ENCODE data around the gene TAF5L.
"Not testable (repeated sequence)": the region's sequence is repeated elsewhere in the genome, so short reads cannot be mapped to it uniquely, and the experiment has no call there.

The TAF5L gene

DNA sequence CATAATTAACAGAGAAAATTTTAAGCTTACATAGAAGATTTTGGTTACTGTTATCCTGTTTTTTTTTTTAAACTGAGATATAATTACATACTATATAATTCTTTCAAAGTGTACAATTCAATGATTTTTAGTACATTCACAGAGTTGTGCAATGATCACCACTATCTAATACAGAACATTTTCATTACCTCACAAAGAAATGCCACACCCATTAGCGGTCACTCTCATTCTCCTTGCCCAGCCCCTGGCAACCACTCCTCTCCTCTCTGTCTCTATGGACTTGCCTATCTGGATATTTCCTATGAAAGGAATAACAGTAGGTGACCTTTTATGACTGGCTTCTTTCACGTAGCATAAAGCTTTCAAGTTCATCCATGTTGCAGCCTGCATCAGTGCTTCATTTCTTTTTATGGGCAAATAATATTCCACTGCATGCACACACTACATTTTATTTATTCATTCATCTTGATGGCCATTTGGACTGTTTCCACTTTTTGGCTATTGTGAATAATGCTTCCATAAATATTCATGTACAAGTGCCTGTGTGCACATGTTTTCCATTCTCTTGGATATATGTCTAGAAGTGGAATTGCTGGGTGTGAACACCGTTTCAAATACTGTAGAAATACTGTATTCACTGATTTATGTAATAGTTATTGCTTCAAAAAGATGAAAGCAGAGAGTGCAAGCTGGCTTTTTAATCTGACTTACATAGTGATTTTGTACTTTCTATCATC is 26.5 kb downstream of the TAF5L start:
- DNase-seq = no peak

DNA sequence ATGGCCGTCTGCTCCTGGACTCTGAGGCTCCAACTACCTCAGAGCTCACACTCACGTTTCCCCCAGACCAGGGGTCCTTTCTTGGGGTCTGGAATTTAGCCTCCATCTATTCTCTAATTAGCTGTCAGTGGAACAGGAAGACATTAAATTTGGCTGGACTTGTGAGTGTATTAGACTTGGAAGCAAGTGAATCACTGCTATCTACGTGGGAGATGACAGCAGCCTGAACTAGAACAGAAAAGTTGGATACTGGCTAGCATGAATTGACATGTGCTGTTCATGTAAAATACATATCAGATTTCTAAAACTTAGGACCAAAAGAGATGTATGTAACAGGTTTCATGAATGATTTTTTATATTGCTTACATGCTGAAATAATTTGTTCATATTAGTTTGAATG is 28.0 kb downstream of the TAF5L start:
- DNase-seq = no peak

DNA sequence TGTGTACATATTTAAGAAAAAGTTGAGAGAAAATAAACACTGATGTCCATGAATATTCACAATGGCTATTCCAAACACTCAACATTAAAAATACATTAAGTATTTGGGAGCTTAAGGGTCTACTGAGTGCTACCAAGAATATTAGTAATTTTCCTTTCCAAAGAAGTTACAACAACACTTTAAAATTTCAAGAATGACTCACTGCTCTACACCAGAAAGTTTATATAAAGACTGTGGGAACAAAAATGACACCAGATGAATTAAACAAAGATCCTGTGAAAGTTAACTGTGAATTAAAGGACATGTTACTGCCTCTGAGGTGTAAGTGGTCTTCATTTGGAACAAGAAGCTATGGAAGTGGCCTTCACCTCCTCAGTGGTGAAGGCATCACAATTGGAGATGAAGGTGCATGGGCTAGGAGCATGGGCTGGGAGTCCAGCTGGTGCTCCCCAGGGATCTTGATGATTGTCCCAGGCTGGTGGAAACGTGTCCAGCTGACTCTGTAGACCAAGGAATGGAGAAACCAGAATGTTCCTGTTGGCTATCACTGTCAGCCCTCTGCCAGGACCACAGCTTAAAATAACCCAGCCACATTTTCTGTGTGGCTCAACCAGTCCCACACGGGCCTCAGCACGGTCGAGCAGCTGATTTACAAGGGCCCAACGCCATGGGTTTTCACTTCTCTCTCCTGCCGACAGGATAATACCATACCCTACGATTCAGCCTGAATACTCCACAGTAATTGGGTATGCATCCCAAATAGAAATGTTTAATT is 28.8 kb downstream of the TAF5L start:
- DNase-seq = no peak

DNA sequence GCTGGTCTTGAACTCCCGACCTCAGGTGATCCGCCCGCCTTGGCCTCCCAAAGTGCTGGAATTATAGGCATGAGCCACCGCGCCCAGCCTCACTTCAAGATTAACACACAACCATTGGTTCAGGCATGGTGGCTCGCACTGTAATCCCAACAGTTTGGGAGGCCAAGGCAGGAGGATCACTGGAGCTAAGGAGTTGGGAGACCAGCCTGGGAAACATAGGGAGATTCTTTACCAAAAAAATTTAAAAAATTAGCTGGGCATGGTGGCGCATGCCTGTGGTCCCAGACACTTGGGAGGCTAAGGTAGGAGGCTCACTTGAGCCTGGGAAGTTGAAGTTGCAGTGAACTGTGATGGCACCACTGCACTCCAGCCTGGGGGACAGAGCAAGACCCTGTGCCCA is 30.0 kb downstream of the TAF5L start:
- not testable (repeated sequence) for DNase-seq

DNA sequence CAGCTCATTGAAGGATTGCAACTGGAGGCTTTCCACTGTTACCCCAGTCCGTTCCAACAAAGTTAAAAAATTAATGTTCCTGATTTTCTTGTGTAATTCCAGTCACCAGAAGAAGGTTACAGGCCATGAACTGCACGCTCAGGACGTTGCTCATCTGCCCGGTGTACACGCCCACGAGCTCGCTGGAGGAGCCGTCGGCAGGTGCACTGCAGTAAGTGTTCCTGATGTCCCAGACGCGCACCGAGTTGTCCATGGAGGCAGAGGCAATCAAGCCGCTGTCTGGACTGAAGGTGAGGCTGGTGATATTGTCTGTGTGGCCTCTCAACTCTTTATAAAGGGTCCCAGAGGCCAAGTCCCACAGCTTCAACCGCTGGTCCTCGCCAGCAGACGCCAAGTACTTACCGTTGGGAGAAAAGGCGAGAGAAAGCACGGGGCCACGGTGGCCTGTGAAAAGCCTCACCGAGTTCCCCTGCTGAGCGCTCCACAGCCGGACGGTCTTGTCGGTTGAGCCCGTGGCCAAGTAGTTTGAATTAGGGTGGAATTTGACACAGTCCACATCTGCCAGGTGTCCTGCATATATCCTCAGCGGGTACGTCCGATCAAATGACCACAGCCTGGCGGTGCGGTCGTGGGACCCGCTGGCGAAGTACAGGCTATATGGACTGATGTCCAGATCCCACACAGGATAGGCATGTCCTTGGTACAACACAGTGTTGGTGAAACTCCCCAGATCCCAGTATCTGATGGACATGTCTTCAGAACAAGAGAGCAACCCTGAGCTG is 31.5 kb downstream of the TAF5L start:
- DNase-seq = no peak

DNA sequence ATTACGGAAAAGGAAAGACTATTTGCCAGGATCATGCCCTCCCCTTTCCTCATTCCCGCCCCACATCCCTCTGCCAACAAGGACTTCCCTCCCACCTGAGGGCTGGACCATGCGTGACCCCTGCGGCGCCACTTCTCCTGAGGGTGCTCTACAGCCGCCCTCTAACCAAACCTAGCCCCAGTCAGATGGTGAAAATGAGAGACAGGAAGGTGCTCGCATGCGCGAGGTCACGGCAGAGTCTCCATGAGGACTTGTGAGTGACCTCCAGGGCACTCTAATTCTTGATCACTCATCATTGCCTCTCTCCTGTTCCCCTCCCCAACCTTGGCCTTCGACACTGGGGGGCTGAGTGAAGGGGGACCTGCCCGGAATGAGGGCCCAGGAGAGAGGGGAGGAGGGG is 32.1 kb downstream of the TAF5L start:
- DNase-seq = no peak

DNA sequence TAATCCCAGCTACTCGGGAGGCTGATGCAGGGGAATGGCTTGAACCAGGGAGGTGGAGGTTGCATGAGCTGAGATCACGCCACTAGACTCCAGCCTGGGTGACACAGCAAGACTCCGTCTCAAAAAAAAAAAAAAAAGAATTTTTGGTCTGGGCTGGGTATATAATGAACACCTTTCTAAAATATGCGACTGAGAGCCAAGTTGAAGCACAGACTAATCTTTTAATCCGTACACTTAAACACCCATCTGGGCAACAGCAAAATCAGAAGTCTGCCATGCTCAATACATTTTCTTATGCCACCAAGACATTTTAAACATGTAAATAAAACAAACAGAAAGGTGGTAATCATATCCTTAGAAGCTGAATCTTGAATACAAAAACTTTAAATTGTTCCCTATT is 35.8 kb downstream of the TAF5L start:
- no peak for DNase-seq

DNA sequence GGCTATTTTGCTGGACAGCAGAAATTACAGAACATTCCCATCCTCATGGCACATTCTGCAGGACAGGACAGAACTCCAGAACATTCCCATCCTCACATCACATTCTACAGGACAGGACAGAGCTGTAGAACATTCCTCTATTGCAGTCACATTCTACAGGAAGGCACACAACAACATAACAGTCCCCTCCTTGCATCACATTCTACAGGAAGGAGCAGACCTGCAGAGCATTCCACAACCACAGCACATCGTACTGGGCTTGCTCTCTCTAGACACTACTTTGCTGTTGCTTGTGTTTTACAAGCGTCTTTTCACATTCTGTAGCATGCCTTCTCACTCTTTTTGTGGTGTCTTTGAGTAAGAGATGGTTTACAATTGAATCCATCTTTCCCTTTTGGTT is 40.6 kb downstream of the TAF5L start:
- DNase-seq = no peak

DNA sequence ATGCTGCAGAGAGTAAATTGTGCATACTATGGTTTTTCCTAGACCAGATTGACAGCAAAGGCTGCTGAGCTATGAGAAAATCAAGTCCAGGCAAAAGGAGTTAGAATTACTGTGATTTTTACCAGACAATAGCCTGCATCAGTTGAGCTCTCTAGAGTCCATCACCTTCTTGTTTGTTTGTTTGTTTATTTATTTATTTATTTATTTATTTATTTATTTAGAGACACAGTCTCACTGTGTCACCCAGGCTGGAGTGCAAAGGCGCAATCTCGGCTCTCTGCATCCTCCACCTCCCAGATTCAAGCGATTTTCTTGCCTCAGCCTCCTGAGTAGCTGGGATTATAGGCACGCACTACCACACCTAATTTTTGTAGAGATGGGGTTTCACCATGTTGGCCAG is 43.2 kb downstream of the TAF5L start:
- no peak for DNase-seq

DNA sequence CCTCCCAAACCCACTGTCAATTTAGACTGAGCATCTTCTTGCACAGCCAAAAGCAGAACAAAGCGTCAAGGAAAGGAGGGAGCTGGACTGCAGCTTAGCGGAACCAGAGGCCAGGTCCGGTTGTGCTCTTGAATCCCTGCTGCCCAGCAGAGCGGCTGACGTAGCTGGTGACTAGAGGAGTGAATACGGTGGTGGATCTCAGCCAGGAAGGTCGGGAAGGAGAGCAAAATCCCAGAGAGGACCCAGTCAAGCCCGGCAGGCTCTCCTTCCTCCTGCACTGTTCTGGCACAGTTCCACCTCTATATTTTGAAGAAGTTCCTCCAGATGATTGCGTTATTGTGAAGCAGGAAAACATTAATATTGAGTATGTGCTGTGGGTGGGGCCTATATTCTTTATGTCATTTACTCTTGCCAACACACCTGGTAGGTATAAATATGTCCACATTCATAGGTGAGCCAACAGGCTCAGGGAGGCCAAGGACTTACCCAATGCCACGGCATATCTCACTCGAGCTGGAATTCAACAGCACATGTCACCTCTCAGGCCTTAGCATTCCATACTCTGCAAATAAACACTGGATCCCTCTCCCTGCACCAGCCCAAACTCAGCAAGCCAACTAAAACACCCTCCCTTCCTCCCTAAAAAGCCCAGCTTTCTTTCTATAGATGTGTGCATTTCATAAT is 43.8 kb downstream of the TAF5L start:
- no peak for DNase-seq

DNA sequence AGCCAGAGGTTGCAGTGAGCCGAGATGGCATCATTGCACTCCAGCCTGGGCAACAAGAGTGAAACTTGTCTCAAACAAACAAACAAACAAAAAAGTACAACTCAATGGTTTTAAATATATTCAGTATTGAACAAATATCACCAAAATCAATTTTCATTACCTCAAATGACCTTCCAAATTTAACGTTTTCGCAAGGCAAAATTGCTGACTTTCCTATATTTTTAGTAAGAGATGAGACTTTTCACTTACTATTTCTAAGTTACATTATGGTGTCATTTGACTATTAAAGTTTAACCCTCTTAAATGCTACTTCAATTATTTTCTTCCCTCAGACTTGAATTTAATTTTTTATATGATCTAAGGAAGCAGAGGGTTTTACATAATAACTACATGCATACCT is 44.4 kb downstream of the TAF5L start:
- no peak for DNase-seq

DNA sequence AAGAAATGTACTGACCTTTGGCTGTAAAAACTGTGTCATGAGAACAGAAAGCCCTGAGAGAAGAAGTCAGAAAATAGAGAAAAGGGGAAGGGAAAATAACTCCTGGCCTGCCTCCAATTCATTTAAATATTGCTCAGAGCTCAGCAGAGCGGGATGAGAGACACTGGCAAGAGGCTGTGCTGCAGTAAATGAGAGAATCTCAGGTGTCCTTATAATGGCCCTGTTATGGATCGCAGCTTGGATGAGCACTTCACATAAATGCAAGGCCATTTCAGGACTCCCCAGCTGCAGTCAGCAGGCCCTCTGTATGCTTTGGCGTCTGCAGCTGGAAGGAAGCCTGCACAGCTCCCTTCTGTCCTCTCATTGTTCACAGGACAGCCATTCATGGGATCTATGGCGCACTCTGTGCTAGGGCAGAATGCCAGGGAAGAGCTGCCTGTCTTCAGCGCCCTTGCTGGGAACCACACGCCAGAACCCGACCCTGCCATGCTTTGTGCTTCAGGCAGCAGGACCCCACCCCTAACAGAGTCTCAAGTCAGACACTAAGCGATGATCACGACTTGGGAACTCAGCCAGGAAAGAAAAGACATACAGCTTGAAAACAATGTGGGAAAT is 46.8 kb downstream of the TAF5L start:
- no peak for DNase-seq

DNA sequence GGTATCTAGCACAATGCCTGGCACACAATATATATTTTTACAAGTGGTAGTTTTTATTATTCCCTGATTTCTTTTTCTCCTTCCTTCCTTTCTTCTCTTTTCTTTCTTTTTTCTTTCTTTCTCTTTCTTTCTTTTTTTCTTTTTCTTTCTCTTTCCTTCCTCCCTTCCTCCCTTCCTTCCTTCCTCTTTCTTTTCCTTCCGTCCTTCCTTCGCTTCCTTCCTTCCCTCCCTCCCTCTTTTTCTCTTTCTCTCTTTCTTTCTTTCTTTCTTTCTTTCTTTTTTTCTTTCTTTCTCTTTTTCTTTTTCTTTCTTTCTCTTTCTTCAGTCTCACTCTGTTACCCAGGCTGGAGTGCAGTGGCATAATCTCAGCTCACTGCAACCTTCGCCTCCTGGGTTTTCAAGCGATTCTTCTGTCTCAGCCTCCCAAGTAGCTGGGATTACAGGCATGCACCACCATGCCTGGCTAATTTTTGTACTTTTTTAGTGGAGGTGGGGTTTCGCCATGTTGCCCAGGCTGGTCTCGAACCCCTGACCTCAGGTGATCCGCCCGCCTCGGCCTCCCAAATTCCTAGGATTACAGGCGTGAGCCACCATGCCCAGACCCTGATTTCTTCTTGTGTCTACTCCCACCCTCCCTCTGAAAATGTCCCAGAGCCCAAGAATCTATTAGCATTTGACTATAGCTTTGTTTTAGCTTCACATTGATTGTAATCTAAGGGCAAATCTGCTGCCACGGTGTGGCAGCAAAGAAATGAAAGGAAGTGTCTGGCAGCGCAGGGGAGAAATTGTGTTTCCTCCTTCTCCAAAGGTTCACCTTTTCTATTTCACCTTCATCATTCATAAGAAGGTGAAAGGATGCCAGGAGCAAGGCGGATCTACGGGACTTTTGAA is 47.5 kb downstream of the TAF5L start:
- DNase-seq = no peak

DNA sequence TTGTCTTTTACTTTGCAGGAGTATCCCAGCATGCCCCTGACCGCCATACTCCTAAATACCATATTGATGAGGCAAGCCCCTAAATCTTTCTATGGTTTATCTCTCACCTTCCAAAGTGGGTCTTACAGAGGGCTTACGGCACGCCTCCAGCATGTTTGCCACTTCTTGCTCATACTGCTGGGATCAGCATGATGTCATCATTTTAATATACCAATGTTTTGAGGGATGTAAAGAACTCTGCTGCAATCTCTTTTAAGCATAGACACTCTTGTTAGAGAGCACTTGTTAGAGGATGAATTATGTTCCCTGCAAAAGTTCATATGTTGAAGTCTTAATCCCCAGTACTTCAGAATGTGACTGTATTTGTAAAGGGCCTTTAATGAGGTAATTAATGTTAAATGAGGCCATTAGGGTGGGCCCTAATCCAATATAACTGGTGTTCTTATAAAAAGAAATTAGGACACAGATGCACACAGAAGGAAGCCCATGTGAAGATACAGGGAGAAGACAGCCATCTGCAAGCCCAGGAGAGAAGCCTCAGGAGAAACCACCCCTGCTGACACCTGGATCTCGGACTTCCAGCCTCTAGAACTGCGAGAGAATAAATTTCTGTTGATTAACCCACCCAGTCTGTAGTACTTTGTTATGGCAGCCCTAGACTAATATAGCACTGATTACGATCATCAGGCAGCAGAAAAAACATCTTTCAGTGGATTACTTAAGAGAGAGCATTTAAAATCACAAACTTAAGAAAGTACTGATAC is 51.1 kb downstream of the TAF5L start:
- DNase-seq = no peak

DNA sequence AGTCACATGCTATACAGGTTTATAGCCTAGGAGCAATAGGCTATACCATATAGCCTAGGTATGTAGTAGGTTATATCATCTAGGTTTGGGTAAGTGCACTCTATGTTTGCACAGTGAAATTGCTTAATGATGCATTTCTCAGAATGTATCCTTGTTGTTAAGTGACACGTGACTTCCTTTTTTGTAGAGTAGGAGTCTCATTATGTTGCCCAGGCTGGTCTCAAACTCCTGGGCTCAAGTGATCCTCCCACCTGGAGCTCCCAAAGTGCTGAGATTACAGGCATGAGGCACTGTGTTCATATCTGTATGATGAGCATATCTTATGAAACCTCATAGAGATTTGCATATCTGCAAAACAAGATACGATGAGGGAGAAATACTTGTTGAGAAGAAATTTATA is 53.6 kb downstream of the TAF5L start:
- DNase-seq = no peak

DNA sequence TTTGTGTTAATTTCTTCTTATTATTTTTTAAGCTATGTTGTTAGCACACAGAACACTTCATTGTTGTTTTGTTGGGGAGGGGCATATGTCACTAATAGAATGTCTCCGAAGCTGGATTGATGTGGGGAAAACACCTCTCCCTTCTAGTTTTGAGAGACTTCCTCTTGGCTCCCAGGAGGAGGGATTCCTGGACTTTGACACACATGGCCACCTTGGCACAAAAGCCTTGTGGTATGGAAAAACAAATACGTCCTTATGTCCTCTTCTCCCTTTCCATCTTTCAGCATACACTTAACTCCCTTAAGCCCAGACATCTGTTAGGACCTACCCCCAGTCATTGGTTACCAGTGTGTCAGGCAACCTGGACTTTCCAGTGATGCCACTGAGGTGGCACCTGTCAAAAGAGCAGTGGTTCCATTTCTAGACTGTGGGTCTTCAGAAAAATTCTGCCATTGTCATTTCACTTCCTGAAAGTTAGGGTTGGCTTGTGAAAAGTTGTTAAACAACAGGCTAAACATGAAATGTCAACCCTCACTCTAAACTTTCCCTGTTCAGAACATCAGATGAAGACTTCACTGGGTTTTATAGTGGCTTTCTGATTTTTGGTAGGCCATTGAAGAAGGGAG is 54.9 kb downstream of the TAF5L start:
- no peak for DNase-seq

DNA sequence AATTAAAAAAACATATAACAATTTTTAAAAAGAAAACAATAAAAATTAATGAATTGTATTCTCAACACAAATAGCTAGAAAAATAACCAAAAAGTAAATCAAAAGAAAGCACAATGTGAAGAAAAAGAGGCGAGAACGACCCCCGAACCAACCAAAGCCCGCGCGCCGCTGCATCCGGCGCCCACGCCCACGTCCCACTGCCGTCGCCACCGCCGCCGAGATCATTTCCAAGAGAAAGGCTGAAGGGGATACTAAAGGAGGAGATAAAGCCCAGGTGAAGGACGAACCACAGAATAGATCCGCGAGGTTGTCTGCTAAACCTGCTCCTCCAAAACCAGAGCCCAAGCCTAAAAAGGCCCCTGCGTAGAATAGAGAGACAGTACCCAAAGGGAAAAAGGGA is 55.6 kb downstream of the TAF5L start:
- no peak for DNase-seq

DNA sequence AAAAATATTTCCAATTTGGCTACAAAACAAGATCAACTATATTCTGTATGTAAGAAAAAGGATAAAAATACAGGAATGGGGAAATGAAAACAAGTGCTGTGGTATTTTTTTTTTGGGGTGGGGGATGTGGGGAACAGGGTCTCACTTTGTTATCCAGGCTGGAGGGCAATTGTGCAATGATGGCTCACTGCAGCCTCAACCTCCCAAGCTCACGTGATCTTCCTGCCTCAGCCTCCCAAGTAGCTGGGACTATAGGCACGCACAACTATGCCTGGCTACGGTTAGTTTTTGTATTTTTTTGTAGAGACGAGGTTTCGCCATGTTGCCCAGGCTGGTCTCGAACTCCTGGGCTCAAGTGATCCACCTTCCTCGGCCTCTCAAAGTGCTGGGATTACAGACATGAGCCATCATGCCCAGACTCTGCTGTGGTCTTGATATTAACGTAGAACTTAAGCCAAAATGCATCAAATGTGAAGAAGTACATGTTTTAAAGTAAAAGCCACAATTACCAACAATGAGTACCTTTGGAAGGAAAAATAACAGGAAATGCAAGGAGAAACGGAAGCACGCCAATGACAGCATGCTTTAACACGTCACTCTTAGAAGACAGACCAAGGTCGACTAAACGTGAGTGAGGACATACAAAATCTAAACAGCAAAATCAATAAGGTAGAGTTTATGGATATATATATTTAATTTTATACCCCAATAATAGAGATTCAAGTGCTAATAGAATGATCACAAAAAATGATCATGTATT is 58.6 kb downstream of the TAF5L start:
- DNase-seq = no peak

DNA sequence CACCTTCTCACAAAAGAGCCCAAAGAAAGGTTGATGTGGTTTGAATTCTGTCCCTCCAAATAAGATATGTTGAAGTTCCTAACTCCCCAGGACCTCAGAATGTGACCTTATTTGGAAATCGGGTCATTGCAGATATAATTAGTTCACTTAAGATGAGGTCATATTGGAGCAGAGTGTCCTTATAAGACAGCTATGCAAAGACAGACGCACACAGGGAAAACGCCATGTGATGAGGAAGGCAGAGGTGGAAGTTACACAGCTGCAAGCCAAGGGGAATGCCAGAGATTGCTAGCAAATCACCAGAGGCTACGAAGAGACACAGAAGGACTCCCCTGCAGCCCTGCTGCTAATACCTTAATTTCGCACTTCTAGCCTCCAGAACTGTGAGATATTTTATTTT is 62.2 kb downstream of the TAF5L start:
- DNase-seq = no peak

DNA sequence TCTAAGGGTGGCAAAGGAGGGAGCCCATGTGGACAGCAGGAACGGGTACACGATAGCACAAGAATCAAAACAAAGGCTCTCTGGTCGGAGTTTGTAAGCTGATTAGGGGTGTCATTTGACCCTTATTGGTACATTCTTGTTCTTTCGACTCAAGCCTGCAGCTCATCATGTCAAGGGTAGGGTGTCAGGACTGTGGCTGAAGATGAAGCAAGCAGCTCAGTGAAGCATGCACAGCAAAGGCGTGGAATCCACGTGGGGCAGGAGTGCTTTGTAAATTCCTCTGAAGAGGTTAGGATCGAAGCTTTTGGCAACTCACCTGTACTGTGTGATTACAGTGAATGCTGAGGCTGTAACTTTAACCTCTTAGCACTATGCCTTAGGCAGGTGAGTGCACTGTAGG is 62.7 kb downstream of the TAF5L start:
- DNase-seq = no peak

All from activated CD4-positive, alpha-beta T cell treated with anti-CD3 and anti-CD28 coated beads, Interleukin-10, Interleukin-2, amounts not matched to agents 100 ng/mL and 50 ng/mL, durations not matched to agents 16 hours and 8 hours (primary cell).